LoVo (cell line): ENCODE measurements around the gene LARGE1.

Source experiments
- DNase-seq: peaks from one replicate; pipeline ENCODE4 v3.0.0-alpha.2; 2016; ENCODE audit warnings: low spot score

The LARGE1 gene

DNA sequence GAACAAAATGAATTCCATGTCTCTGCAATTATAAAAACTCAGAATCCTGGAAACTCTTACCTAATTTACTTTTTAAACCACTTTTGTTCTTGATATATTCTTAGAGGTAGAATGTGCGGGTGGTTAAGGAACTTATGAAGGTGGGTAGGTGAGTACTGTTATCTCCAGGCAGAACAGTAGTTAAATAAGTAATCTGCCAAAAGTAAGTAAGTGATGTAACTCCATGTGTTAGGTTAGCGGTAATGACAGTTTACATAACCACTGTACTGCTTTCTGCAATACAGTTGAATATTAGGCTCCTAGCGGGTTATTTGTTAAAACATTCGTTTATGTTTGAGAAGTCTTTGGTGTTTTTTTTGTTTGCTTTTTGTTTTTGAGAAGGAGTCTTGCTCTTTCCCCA is 7.1 kb downstream of the LARGE1 start:
- DNase-seq: no peak

DNA sequence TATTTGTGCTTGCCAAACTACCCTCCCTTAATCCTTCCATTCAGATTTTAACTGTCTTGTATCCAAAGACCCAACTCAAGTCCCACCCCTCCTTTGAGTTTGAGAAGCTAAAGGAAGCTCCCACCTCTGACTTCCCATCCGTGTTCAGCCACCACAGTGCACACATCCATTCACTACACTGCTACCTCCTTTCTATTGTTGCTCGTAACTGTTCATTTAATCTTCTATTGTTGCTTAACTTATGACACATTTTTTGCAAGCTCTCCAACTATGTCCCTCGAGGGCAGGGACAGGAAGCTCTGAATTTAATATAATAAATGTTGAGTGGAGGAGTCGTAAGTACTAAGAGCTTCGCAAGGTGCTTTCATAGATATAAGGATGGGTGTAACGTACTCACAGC is 10.4 kb downstream of the LARGE1 start:
- no peak for DNase-seq

DNA sequence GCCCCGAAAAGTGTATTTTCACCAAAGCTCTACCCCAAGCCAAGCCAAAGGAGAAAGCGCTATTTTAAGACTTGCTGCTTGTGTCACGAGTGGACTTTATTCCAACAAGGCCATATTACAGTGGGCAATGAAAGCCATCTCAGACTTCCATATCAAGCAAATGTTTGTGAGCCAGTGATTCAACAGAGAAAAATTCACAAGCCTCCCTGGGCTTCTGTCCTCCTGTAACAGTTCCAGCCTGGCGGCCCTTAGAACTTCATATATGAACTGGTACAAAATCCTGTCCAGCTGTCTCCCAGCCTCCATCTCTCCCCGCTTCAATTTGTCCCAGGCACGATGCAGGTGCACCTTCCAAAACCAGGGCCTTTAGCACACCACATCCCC is 11.2 kb downstream of the LARGE1 start:
- DNase-seq: no peak

DNA sequence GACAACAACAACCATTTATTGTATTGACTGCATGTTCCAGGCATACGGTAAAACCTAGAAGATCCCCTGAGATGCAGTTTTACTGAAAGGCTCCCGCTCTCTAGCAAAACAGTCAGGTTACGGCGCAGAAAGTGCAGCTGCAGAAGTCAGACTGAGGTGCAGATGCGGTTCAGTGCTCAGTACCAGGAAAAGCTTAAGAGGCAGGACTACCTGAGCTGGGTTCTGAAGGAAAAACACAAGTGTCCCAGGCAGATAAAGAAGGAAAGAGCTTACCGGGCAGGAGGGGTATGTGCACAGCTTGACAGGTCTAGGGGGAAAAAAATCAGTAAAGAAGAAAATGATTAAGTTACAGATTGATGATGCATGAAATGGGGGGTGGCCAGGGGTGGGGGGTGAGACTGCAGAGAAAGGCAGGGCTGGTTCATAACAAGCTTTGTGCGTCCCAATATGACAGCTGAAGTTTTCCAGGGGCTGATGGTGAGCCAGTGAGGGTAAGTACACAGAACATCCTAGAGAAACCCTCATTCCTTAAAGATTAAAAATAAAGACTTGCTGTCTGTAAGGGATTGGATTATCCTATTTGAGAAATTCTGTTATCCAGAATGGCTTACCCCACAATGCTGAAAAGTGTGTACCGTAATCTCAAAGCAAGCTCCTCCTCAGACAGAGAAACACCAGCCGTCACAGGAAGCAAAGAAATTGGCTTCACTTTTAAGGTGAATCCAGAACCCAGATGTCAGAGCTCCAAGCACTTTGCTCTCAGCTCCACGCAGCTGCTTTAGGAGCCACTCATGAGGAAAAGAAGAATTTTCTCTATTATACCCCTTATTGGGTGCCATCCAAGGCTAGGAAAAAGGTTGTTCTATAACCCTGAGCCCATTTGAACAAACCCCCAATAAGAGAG is 11.9 kb downstream of the LARGE1 start:
- DNase-seq: no peak

DNA sequence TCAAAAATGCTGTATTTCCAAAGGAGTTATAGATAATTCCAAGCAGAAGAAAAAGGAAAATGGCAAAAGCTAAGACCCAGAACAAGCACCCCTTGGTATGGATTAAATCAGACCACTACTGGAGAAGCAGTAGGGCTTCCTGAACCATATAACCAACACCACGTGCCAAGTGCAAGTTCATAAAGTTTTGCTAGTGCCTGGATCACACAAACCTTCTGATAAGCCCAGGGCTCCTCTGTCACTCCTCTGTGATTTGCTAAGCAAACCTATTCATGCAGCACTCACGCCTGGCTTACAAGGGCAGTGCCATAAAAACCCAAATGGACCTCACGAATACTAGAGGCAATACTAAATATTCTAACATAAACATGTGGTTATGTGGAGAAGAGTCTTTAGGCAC is 13.3 kb downstream of the LARGE1 start:
- DNase-seq: no peak

DNA sequence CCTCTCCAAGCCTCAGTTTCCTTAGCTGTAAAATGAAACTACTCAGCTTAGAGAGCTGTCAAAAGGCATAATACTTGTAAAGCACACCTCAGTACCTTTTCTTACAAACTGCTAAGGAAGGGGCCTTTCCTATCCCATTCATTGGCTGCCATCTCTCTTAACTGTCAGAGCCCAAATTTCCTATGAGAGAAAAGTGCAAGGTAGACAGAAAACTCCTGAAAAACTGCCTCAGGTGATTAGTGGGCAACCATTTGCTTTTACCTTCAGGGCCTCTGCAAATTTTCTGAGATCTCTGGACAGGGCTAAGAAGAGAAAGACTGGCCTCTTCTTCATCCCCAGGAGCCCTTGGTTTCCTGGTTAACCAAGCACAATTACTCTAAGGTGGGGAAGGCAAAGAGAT is 13.8 kb downstream of the LARGE1 start:
- DNase-seq: no peak

DNA sequence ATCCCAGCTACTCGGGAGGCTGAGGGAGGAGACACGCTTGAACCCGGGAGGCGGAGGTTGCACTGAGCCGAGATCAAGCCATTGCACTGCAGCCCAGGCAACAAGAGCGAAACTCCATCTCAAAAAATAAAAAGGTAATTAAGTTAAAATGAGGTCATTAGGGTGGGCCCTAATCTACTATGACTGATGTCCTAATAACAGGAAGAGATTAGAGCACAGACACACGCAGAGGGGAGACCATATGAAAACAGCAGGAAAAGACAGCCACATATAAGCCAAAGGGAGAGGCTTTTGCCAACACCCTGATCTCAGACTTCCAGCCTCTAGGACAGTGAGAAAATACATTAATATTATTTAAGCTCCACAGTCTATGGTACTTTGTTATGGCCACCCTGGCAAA is 17.3 kb downstream of the LARGE1 start:
- DNase-seq: no peak

DNA sequence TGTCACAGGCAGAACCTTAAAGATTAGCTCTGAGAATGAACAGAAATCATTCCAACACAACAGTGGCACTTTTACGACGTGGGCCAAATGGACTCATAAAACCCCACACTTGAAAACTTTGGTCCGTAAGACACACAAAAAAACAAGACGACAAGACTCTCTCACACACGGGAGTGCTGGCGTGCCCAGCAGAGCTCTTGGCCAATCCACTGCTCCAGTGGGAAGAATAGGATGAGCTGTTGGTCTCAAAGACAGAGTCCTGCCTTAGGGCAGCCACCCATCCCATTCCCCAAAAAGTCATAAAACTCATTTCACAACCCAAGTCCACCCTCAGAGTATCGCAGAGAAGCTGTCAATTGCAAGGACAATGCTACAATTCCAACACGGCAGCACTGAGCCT is 18.2 kb downstream of the LARGE1 start:
- DNase-seq: no peak

DNA sequence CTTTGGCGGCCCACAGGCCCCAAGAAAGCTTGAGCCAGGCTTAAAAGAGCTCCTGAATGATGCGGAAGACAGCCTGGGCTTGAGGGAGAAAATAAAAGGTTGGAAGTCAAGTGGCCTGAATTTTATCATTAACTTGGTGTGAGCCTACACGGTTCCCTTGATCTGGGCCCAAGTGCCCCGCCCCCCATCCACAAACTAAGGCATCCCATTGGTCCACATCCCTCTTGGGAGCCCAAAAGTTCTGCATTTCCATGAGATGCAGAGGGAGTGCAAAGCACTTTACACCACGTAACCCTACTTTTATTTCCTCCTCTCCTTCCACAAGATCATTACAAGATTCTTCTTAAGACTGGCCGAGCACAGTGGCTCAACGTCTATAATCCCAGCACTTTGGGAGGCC is 22.2 kb downstream of the LARGE1 start:
- no peak for DNase-seq

DNA sequence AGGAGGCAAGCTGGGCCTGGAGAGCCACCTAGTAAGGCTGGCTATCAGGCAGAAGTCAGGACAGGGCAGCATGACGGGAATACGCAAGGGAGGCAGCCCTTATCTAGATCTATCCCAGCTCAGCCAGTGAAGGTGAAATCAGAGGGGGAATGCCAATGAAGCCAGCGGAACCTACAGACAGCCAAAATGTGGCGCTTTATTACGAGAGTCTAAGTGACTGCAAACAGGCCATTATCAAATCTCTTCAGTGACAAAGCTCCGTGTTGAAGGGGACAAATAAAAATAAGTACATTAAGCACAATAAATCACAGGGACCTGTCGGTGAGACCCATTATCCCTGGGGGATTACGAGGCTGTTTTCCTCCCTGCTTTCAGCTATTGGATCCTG is 22.8 kb downstream of the LARGE1 start:
- DNase-seq: no peak

DNA sequence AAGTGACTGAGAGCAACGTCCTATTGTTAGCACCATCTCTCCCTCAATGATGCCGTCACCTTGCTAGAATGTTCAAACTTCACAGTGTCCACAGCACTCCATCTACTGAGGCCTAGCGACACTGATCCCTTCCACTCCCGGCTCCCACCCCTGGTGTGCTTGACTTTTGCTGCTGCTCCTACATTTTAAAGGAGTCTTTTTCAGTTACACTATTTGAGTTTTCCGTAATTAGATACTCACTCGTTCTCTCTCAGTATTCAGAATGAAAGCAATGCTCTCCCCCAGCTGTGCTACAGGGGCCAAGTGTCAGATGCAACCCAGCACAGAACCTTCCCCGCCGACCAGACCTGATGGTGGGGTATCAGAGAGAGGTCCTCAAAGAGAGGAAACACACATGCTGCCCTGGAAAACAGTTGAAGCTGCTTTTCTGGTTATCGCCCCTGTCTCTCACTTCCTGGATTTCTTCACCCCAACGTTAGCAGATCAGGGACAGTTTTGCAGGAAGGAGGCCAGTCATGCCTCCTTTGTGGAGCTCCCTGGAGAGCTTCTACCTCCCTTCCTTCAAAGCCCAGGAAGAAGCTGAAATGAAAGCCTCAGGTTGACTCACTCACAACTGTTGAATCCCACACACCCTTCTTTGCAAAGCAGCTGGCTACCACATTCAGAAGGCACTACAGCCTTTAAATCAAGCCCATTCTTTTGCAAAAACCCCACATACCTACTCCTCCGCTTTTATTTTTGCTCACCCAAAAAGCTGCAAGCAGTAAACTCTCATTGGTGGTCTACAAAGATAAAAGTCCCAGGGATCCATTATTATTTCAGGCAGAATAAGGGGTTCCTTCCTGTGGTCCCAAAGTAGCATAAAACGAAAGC is 23.5 kb downstream of the LARGE1 start:
- DNase-seq: no peak

DNA sequence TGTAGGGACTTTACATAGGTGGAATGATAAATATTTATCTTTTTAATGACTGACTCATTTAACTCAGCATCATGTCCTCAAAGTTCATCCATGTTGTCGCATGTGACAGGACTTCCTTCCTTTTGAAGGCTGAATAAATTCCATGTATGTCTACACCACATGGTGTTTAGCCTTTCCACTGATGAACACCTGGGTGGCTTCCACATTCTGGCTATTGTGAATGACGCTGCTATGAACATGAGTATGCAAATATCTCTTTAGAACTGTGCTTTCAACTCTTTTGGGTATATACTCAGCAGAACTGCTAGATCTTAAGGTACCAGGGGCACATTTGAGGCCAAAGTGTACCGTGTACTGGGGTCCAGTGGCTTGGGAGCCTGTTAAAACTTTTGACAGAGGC is 24.1 kb downstream of the LARGE1 start:
- no peak for DNase-seq

DNA sequence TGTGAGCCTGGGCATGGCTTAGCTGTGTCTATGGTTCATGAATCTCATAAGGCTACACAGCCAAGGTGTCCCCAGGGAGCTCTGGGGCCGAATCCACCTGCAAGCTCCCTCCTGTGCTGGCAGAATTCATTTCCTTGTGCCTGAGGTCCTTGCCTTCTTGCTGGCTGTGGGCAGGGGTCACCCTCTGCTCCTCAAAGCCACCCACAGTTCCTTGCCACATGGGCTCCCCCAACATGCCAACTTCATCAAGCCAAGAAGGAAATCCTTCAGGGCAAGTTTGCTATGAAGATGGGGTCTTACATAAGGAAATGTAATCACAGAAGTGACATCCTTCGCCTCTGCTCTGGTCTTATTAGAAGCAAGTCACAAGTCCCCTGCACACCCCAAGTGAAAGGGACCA is 24.8 kb downstream of the LARGE1 start:
- DNase-seq: no peak

DNA sequence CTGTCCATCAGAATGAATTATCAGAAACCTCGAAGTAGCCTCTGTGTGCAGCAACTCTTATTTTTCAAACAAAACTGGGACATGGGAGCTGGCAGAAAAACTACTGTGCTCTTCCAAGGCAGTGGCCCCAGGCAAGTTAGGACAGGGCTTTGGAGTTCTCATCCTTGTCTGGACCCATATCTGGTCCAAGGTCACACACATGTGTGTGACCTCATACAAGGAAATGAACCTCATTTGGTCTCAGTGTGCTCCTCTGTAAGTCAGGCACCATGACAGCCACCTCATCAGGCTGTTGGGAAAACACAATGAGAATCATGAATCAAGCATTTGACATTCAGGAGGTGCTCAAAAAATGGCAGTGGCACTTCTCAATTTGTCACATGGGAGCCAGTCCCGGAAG is 25.8 kb downstream of the LARGE1 start:
- no peak for DNase-seq

DNA sequence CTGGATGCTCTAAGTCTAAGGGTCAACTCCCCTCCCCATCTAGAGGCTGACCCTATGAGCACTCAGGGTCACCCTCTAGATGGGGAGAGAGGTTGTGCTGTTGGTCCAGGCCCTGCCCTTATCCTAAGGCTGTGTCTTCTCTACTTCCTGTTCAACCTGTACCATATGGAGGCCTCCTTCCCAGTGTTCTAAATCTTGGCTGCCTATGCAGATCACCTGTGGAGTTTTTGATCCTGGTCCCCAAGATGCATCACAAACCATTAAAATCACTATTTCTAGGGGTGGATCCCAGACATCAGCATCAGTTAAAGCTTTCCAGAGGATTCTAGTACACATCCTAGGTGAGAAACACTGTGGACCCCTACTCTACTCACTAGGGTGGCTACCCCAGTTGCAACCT is 26.2 kb downstream of the LARGE1 start:
- no peak for DNase-seq

DNA sequence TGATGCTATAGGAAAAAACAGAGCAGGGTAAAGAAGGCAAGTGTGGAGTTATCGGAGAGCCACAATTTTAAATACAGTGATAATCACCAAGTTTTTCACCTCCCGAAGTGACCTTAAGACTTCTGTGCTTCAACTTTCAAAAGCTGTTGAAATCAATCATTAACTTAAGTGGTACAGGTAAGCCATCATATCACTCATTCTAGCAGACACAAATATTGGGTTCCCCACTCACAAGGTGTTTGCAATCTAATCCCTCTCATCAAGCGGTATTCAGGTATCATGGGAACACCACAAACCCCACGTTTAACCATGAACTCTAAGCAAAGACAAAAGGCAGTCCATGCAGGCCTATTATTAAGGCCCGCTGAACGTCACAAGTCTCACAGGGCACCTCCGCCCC is 26.8 kb downstream of the LARGE1 start:
- DNase-seq: no peak

DNA sequence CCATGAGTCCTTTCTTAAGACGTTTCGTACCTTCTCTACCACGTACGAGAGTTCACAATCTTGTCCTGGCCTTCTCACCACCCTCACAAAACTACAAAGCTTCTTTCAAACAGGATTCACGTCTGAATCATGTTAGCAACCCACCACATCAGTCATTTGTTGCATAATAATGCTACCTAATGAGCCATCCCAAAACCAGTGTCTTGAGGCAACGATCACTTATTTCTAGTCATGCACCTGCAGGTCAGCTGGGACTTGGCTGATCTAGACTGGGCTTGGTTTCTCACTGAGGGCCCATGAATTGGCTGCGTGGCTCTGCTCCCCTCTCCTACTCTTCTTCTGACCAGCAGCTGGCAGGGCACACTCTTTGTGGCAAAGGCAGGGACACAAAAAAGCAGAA is 28.3 kb downstream of the LARGE1 start:
- no peak for DNase-seq

DNA sequence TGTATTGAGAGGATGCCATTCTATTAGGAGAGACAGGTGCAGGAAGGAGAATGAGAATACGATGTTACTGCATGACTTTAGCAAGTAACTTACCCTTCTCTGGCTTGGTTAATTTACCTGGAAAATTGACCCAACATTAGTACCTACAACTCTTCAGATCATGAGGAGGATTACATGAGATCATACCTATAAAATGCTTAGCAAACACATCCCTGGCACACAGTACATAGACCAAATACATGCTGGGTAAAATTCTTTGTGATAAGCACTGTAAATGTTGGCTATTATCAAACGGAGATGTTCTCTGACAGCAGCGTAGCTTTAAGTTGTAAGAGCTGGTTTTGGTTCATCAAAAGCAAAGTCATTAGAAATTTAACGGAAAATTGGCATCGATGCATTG is 28.8 kb downstream of the LARGE1 start:
- no peak for DNase-seq

DNA sequence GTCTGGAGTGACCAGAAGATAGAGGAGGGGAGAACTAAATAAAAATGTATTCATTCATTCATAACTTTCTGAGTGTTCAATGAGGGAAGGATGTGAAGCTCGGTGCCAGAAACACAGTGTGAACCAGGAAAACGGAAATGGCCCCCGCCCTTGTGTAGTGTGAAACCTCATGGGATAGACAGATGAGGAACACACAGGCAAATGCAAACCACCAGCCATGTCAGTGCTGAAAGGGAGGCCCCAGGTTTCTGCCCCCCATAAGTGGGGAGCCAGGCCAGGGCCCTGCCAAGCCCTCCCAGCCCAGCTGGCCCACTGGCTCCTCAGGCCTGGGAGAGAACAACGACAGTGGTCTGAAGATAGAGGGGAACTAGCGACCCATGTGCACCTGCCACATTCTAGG is 30.5 kb downstream of the LARGE1 start:
- DNase-seq: no peak

DNA sequence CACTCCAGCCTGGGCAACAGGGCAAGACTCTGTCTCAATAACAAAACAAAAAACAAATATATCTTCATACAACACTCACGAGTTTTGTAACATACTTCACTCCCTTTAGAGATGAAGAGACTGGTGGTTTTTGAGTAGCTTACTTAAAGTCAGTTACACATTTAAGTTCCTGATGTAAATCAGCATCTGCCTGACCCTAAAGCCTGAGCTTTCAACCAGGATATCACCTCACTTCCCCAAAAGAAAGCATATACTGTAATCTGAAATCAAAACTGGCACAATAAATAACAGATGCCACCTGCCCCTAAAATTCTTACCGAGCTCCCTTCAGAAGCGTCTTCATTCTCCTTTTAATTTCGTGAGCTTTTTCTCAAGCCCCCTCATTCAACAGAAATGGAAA is 31.5 kb downstream of the LARGE1 start:
- DNase-seq: no peak

DNA sequence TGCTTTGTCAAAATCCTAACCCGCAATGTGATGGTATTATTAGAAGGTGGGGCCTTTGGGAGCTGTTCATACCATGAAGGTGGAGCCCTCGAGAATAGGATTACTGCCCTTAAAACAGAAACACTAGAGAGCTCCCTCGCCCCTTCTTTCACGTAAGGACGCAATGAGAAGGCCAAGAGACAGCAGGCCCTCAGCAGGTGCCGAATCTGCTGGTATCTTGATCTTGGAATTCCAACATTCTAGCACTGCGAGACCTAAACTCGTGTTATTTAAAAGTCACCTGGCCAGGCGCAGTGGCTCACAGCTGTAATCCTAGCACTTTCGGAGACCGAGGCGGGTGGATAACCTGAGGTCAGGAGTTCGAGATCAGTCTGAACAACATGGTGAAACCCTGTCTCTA is 33.1 kb downstream of the LARGE1 start:
- no peak for DNase-seq

DNA sequence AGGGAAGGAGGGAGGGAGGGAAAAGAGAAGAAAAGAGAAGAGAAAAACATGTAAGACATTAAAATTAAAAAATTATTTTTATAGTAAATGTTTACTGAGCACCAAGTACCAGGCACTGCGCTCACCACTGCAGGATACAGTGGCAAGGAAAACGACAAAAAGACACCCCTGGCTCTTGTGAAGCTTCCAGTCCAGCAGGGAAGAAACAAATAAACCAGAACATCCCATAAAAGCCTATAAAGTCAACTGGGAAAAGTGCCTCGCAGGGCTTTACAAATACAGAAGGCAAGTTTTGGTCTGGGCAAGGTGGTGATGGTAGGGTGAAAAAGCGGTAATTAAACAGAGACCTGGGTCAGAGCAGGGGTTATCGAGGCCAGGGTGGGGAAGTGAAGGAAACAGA is 33.6 kb downstream of the LARGE1 start:
- no peak for DNase-seq

DNA sequence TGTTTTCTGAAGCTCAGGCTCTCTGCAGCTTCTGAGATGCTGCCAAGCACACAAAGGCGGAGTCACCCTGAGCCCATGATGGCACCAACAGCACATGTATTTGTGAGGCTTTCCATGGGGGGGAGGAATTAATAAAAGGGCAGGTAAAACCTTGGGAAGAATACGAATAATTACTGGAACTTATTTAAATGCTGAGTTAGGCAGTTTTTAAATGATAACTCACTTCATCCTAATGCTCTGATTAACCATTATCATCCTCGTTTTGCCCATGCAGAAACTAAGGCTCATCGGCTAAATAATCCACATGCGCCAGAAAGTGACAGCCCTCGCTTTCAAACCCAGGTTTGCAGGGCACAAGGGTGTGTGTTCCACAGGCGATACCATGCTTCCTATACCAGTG is 35.4 kb downstream of the LARGE1 start:
- no peak for DNase-seq
